ENCODE results near the gene CEACAM16. TPM values are rescaled to one million over a fixed set of nuclear protein-coding genes. Genes with fewer than 3 reads are reported as not detected.
A peak's percentile ranks its signal among the peaks of the same experiment; 100 is the strongest.

Gene CEACAM16
- total and polyA plus RNA-seq, 10 of the 15 experiments (the other 5 are each of a cell fraction or from before 2014, with no cell fraction given) = not detected

- TF ChIP-seq E2F4 (IDR thresholded peaks at IDR 0.05; ENCODE audit: low read depth, low read length) (no peak), CEBPZ (IDR thresholded peaks at IDR 0.05; ENCODE audit: low read depth, low read length) (no peak), TBL1XR1 (IDR thresholded peaks at IDR 0.05; ENCODE audit: low read depth, low read length) (no peak; the same call in 1 of the 2 replicates), TARDBP (IDR thresholded peaks at IDR 0.05; ENCODE audit: borderline replicate concordance) (no peak), BCLAF1 (IDR thresholded peaks at IDR 0.05) (no peak), HSF1 (IDR thresholded peaks at IDR 0.05; ENCODE audit: low read depth, low read length) (no peak), IKZF2 (IDR thresholded peaks at IDR 0.05) (peak; percentile 52 to 69; a peak in 2 of 4 replicates), BHLHE40 (IDR thresholded peaks at IDR 0.05; ENCODE audit: borderline replicate concordance in 1 of 2, low read depth in 2 of 2, low read length in 1 of 2) (peak in 1 of 2 experiments; percentile 33; a peak in 1 of 4 replicates), IKZF1 (conservative IDR thresholded peaks at IDR 0.05) (peak; percentile 6; the same call in 1 of the 2 replicates), RAD51 (IDR thresholded peaks at IDR 0.05) (no peak), E2F8 (IDR thresholded peaks at IDR 0.05; ENCODE audit: low read depth, partially characterized antibody) (no peak), POLR2AphosphoS5 (IDR thresholded peaks at IDR 0.05; ENCODE audit: low read length) (no peak), HDGF (IDR thresholded peaks at IDR 0.05) (peak; percentile 51; the same call in 1 of the 2 replicates), IRF3 (IDR thresholded peaks at IDR 0.05) (no peak), CHD2 (IDR thresholded peaks at IDR 0.05; ENCODE audit: borderline replicate concordance, low read depth, low read length) (no peak)
These were observed 48.9 kb downstream of the CEACAM16 start (continued) for GRCh38 chr19:44747739-44748425.

All from GM12878 (cell line).